DOHH2 (cell line): ENCODE measurements around the gene TRABD.
"Not testable (repeated sequence)": the region's sequence is repeated elsewhere in the genome, so short reads cannot be mapped to it uniquely, and the experiment has no call there.

Source experiments
- EZH2phosphoT487 ChIP-seq: fragments of 200-600 bp; sonication (generic); IDR thresholded peaks from 2 replicates; pipeline ENCODE4 v1.6.1; 2017; ENCODE audit warnings: borderline replicate concordance, mild to moderate bottlenecking, antibody characterized with exemption, low read length, moderate library complexity, mixed read lengths
- TF ChIP-seq, protein P1 (sequence below): fragments of 200-600 bp; sonication (generic); IDR thresholded peaks from one replicate; pipeline ENCODE4 v1.5.1; 2014; ENCODE audit warnings: antibody characterized with exemption, mild to moderate bottlenecking, low read depth, low read length; ENCODE audit not compliant: poor library complexity, severe bottlenecking

DNA sequence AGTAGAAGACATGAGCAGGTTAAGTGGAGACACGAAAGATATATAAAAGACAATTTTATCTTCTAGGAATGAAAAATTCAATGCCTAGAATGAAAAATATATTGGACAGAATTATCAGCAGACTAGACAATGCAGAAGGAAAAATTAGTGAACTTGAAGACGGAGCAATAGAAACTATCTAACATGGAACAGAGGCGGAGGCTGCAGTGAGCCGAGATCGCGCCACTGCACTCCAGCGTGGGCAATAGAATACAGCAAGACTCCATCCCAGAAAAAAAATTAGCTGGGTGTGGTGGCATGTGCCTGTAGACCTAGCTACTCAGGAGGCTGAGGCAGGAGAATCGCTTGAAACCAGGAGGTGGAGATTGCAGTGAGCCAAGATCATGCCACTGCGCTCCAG lies 48.4 kb upstream of the TRABD start:
- TF ChIP-seq, protein P1, sequence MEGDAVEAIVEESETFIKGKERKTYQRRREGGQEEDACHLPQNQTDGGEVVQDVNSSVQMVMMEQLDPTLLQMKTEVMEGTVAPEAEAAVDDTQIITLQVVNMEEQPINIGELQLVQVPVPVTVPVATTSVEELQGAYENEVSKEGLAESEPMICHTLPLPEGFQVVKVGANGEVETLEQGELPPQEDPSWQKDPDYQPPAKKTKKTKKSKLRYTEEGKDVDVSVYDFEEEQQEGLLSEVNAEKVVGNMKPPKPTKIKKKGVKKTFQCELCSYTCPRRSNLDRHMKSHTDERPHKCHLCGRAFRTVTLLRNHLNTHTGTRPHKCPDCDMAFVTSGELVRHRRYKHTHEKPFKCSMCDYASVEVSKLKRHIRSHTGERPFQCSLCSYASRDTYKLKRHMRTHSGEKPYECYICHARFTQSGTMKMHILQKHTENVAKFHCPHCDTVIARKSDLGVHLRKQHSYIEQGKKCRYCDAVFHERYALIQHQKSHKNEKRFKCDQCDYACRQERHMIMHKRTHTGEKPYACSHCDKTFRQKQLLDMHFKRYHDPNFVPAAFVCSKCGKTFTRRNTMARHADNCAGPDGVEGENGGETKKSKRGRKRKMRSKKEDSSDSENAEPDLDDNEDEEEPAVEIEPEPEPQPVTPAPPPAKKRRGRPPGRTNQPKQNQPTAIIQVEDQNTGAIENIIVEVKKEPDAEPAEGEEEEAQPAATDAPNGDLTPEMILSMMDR = not testable (repeated sequence)
- not testable (repeated sequence) for TF ChIP-seq EZH2phosphoT487
